Measurements from ENCODE around the gene FTH1. TPM values are rescaled to one million over a fixed set of nuclear protein-coding genes. Genes with fewer than 3 reads are reported as not detected.

Gene FTH1
- total and polyA plus RNA-seq, 3 donors from 2014 or later = 1,162 to 2,237 (median 1,419) TPM

DNA sequence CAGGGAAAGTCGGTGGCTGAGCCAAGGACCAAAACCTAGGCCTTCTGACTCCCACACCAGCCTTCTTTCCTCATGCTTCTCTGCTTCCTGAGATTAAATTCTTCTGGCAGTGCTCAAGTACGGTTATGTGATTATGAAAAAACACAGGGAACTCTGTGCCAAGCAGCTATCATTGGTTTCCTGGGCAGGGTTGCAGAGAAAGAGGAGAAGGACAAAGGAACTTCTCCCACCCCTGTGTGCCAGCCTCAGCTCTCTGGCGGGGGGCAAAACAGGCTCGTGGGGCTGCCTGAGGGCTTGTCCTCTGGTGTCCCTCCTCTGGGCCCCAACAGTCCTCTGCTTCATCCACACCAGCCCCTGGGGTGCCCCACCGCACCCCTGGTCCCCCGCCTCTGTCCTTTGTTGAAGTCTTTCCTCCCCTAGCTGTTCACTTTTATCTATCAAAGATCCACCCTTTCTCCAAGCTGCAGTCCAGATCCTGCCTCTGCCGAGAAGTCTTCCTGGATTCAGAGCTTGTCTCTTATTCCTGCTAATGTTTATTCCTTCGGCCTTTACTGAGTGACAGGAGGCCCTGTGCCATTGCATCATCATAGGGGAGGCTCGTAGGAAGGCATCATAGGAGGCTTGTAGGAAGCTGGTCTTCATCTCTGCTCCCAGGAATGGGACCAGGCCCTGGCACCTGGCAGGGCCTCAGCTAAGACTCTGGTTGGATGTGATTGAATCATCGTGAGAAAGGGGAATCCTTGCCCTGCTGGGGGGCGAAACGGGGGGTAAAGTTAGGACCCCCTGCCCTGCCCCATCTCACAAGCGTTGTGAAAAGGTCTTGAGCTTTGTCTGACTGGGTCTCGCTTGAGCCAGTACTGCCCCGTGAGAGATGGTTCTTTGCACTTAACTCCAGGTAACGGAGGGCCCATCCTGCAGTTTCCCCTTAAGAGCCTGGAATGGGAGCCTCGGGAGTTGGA lies 11.5 kb upstream of the FTH1 start:
- Histone ChIP-seq H3K27me3 (no peaks in the 10 kb centered on the region), H3K9me3 (no peaks in the 10 kb centered on the region), H3K4me1 (peaks cover 46% of the 10 kb centered on the region), H3K36me3 (ENCODE audit: low read depth, missing control alignments) (no peaks in the 10 kb centered on the region), H3K27ac (peak overlapping the region; percentile 65 to 79), H3K4me3 (no peak overlapping the region)
- TF ChIP-seq, protein P1, sequence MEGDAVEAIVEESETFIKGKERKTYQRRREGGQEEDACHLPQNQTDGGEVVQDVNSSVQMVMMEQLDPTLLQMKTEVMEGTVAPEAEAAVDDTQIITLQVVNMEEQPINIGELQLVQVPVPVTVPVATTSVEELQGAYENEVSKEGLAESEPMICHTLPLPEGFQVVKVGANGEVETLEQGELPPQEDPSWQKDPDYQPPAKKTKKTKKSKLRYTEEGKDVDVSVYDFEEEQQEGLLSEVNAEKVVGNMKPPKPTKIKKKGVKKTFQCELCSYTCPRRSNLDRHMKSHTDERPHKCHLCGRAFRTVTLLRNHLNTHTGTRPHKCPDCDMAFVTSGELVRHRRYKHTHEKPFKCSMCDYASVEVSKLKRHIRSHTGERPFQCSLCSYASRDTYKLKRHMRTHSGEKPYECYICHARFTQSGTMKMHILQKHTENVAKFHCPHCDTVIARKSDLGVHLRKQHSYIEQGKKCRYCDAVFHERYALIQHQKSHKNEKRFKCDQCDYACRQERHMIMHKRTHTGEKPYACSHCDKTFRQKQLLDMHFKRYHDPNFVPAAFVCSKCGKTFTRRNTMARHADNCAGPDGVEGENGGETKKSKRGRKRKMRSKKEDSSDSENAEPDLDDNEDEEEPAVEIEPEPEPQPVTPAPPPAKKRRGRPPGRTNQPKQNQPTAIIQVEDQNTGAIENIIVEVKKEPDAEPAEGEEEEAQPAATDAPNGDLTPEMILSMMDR (IDR thresholded peaks at IDR 0.05) = no peak
- TF ChIP-seq POLR2A (IDR thresholded peaks at IDR 0.05) = no peak
- intact Hi-C loops (cut with DNase I; ENCODE audit: low total_unique reads) = no loop called here
- peak; percentile 55 for DNase-seq
- WGBS, 2 donors = 67 to 68% methylated on average over 17 of the region's 17 CpGs

DNA sequence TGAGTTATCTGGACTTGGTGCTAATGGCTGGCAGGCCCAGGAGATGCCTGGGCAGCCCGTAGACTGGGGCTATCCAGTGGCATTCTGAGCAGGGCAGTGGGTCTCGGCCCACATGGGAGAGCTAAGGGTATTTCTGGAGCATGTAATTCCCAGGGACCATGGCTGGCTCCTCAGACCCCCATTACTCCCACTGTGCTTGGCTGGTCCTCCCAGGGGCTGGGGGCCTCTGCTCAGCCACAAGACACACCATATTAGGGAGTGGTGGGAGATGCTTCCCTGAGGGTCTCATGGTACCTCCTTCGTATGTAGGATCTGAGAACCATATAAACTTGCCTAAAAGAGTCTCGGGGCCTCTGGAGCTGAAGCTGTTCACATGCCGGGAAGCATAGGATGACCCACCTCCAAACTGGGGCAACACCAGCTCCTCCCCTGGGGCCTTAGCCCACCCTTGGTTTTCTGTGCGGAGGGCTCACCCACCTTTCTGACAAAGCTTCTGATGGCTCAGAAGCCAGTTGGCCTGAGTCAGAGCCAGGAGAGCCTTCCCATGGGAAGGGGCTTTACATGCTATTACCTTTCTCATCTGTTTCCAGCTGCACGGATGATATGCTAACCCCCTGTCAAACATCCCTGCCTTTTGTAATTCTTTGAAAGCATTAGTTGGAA lies 9.5 kb upstream of the FTH1 start:
- TF ChIP-seq, protein P1 (IDR thresholded peaks at IDR 0.05) = no peak
- TF ChIP-seq POLR2A (IDR thresholded peaks at IDR 0.05) = no peak

DNA sequence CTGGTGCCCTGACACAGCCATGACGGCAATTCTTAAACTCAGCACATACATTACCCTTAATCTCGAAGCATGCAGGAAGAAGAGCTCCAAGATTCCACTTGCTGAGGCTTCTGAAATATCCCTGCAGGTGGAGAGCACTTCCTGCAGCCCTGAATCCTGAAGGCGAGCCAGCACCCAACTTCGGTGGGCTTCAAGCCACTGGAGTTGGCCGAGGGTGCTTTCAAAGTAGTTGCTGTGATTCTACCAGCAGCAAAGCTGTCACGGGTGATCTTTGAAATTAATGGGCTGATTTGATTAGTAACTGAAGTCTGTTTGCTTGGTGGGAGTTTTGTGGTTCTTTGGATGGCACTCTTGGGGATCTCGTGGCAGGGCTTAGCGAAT lies 9.0 kb upstream of the FTH1 start:
- 87 to 98% methylated on average over 8 of the region's 8 CpGs for WGBS, 2 donors
- H3K27ac ChIP-seq = no peak overlapping the region

More for the DNA sequence above, 9.5 kb upstream of the FTH1 start:
- H3K9me3 ChIP-seq = no peaks in the 10 kb centered on the region
- H3K36me3 ChIP-seq (ENCODE audit: low read depth, missing control alignments) = no peaks in the 10 kb centered on the region
- intact Hi-C loops (cut with DNase I; ENCODE audit: low total_unique reads) = no loop called here
- H3K4me1 ChIP-seq = peaks cover 53% of the 10 kb centered on the region
- H3K27me3 ChIP-seq = no peaks in the 10 kb centered on the region
- no peak for DNase-seq
- WGBS, 2 donors = 86 to 87% methylated on average over 5 to 7 of the region's 7 CpGs
- no peak overlapping the region for H3K4me3 ChIP-seq
- H3K27ac ChIP-seq = no peak overlapping the region

DNA sequence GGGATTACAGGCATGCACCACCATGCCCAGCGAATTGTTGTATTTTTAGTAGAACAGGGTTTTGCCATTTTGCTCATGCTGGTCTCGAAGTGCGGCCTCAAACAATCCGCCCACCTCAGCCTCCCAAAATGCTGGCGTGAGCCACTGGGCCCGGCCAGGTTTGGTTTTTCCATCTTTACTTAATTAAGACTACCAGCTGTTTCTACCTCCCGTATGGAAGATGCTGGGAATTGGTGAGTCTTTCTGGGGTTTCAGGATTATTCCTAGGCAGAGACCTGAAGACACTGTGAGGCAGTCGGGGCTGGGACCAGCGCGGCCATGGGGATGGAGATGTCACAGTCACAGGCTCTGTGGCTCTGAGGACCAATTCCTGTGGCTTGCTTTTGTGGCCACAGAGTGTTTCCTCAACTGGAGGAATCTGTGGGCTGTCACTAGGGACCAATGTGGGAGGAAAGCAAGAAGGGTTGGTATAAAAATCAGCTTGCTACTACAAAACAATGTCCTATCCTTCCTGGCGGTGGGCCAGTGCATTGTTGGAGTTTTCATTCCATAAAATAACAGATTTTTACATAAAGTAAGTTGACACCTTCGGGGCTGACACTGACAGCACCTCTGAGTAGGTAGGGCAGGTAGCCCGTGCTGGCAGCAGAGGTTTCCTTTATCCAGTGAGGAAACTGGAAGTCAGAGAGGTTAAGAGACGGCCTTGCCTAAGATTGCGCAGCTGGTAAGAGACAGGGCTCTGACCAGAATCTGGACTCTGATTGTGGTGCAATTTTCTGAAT lies 8.4 kb upstream of the FTH1 start:
- H3K27me3 ChIP-seq = no peaks in the 10 kb centered on the region
- peaks cover 61% of the 10 kb centered on the region for H3K4me1 ChIP-seq
- no peak for DNase-seq
- H3K36me3 ChIP-seq (ENCODE audit: low read depth, missing control alignments) = no peaks in the 10 kb centered on the region
- WGBS, 2 donors = 81 to 84% methylated on average over 15 of the region's 15 CpGs
- H3K9me3 ChIP-seq = no peaks in the 10 kb centered on the region
- no peak overlapping the region for H3K27ac ChIP-seq
- intact Hi-C loops (cut with DNase I; ENCODE audit: low total_unique reads) = no loop called here
- H3K4me3 ChIP-seq = no peak overlapping the region
- no peak for TF ChIP-seq POLR2A (IDR thresholded peaks at IDR 0.05)
- TF ChIP-seq, protein P1 (IDR thresholded peaks at IDR 0.05) = no peak

More for the DNA sequence above, 9.0 kb upstream of the FTH1 start:
- no peaks in the 10 kb centered on the region for H3K9me3 ChIP-seq
- intact Hi-C loops (cut with DNase I; ENCODE audit: low total_unique reads) = no loop called here
- no peaks in the 10 kb centered on the region for H3K27me3 ChIP-seq
- peaks cover 55% of the 10 kb centered on the region for H3K4me1 ChIP-seq
- no peak overlapping the region for H3K4me3 ChIP-seq
- no peaks in the 10 kb centered on the region for H3K36me3 ChIP-seq (ENCODE audit: low read depth, missing control alignments)
- DNase-seq = no peak
- TF ChIP-seq POLR2A (IDR thresholded peaks at IDR 0.05) = no peak
- TF ChIP-seq, protein P1 (IDR thresholded peaks at IDR 0.05) = no peak
